ENCODE measurements around the gene FBXL7. TPM values are rescaled to one million over a fixed set of nuclear protein-coding genes. Genes with fewer than 3 reads are reported as not detected.

The FBXL7 gene
- polyA plus RNA-seq, 4 donors: 0.22 to 4.2 (median 2.7) TPM

GRCh38 chr5:15555176-15555575 is 55.2 kb downstream of the FBXL7 start:
- no peak for FAIRE-seq
- Histone ChIP-seq H3K4me3 (ENCODE audit: low read depth in 1 of 3, low read length in 3 of 3) (no peak overlapping the region), H3K27me3 (ENCODE audit: control insufficient read depth in 3 of 3, insufficient read depth in 3 of 3, low read length in 3 of 3) (no peaks in the 10 kb centered on the region), H3K9me3 (ENCODE audit: control insufficient read depth in 2 of 2, insufficient read depth in 1 of 2, low read depth in 1 of 2, low read length in 1 of 2) (no peaks in the 10 kb centered on the region), H3K27ac (ENCODE audit: low read depth in 1 of 3, low read length in 2 of 3) (no peak overlapping the region), H3K4me1 (ENCODE audit: control insufficient read depth in 3 of 3, insufficient read depth in 2 of 3, low read depth in 1 of 3, low read length in 2 of 3) (no peaks in the 10 kb centered on the region), H3K36me3 (ENCODE audit: control insufficient read depth in 3 of 3, insufficient read depth in 2 of 3, low read depth in 1 of 3, low read length in 3 of 3) (no peaks in the 10 kb centered on the region)
- 84 to 91% (median 86%) methylated on average over 5 of the region's 5 CpGs for WGBS, 3 donors
- DNase-seq: no peak

- Histone ChIP-seq H3K27me3 (ENCODE audit: control insufficient read depth in 3 of 3, insufficient read depth in 3 of 3, low read length in 3 of 3) (no peaks in the 10 kb centered on the region), H3K36me3 (ENCODE audit: control insufficient read depth in 3 of 3, insufficient read depth in 2 of 3, low read depth in 1 of 3, low read length in 3 of 3) (no peaks in the 10 kb centered on the region), H3K27ac (ENCODE audit: low read depth in 1 of 3, low read length in 2 of 3) (no peak overlapping the region), H3K9me3 (ENCODE audit: control insufficient read depth in 2 of 2, insufficient read depth in 1 of 2, low read depth in 1 of 2, low read length in 1 of 2) (no peaks in the 10 kb centered on the region), H3K4me1 (ENCODE audit: control insufficient read depth in 3 of 3, insufficient read depth in 2 of 3, low read depth in 1 of 3, low read length in 2 of 3) (no peaks in the 10 kb centered on the region), H3K4me3 (ENCODE audit: low read depth in 1 of 3, low read length in 3 of 3) (no peak overlapping the region)
- WGBS, 3 donors: 70 to 76% (median 72%) methylated on average over 2 of the region's 2 CpGs
- FAIRE-seq: no peak
- DNase-seq: no peak
These were observed 58.3 kb downstream of the FBXL7 start for GRCh38 chr5:15558240-15558639.

- Histone ChIP-seq H3K9me3 (ENCODE audit: control insufficient read depth in 2 of 2, insufficient read depth in 1 of 2, low read depth in 1 of 2, low read length in 1 of 2) (no peaks in the 10 kb centered on the region), H3K4me3 (ENCODE audit: low read depth in 1 of 3, low read length in 3 of 3) (no peak overlapping the region), H3K36me3 (ENCODE audit: control insufficient read depth in 3 of 3, insufficient read depth in 2 of 3, low read depth in 1 of 3, low read length in 3 of 3) (no peaks in the 10 kb centered on the region), H3K4me1 (ENCODE audit: control insufficient read depth in 3 of 3, insufficient read depth in 2 of 3, low read depth in 1 of 3, low read length in 2 of 3) (no peaks in the 10 kb centered on the region), H3K27me3 (ENCODE audit: control insufficient read depth in 3 of 3, insufficient read depth in 3 of 3, low read length in 3 of 3) (no peaks in the 10 kb centered on the region), H3K27ac (ENCODE audit: low read depth in 1 of 3, low read length in 2 of 3) (no peak overlapping the region)
- FAIRE-seq: no peak
- WGBS, 3 donors: 72 to 86% (median 81%) methylated on average over 4 of the region's 4 CpGs
- DNase-seq: no peak
These were observed 58.7 kb downstream of the FBXL7 start for GRCh38 chr5:15558681-15559080.

GRCh38 chr5:15560421-15560820 is 60.4 kb downstream of the FBXL7 start:
- DNase-seq: no peak
- 68 to 75% (median 73%) methylated on average over 3 of the region's 3 CpGs for WGBS, 3 donors

GRCh38 chr5:15564523-15564922 is 64.5 kb downstream of the FBXL7 start:
- Histone ChIP-seq H3K36me3 (ENCODE audit: control insufficient read depth in 3 of 3, insufficient read depth in 2 of 3, low read depth in 1 of 3, low read length in 3 of 3) (no peaks in the 10 kb centered on the region), H3K4me3 (ENCODE audit: low read depth in 1 of 3, low read length in 3 of 3) (no peak overlapping the region), H3K9me3 (ENCODE audit: control insufficient read depth in 2 of 2, insufficient read depth in 1 of 2, low read depth in 1 of 2, low read length in 1 of 2) (no peaks in the 10 kb centered on the region), H3K27me3 (ENCODE audit: control insufficient read depth in 3 of 3, insufficient read depth in 3 of 3, low read length in 3 of 3) (no peaks in the 10 kb centered on the region), H3K4me1 (ENCODE audit: control insufficient read depth in 3 of 3, insufficient read depth in 2 of 3, low read depth in 1 of 3, low read length in 2 of 3) (no peaks in the 10 kb centered on the region), H3K27ac (ENCODE audit: low read depth in 1 of 3, low read length in 2 of 3) (no peak overlapping the region)
- FAIRE-seq: no peak
- WGBS, 3 donors: 82 to 86% (median 85%) methylated on average over 4 of the region's 4 CpGs
- DNase-seq: no peak

More at GRCh38 chr5:15560421-15560820, 60.4 kb downstream of the FBXL7 start:
- H3K4me3 ChIP-seq (ENCODE audit: low read depth in 1 of 3, low read length in 3 of 3): no peak overlapping the region
- H3K27ac ChIP-seq (ENCODE audit: low read depth in 1 of 3, low read length in 2 of 3): no peak overlapping the region
- H3K36me3 ChIP-seq (ENCODE audit: control insufficient read depth in 3 of 3, insufficient read depth in 2 of 3, low read depth in 1 of 3, low read length in 3 of 3): no peaks in the 10 kb centered on the region
- no peaks in the 10 kb centered on the region for H3K27me3 ChIP-seq (ENCODE audit: control insufficient read depth in 3 of 3, insufficient read depth in 3 of 3, low read length in 3 of 3)
- no peak for FAIRE-seq
- no peaks in the 10 kb centered on the region for H3K9me3 ChIP-seq (ENCODE audit: control insufficient read depth in 2 of 2, insufficient read depth in 1 of 2, low read depth in 1 of 2, low read length in 1 of 2)
- no peaks in the 10 kb centered on the region for H3K4me1 ChIP-seq (ENCODE audit: control insufficient read depth in 3 of 3, insufficient read depth in 2 of 3, low read depth in 1 of 3, low read length in 2 of 3)

GRCh38 chr5:15564957-15565356 is 65.0 kb downstream of the FBXL7 start:
- Histone ChIP-seq H3K4me3 (ENCODE audit: low read depth in 1 of 3, low read length in 3 of 3) (no peak overlapping the region), H3K4me1 (ENCODE audit: control insufficient read depth in 3 of 3, insufficient read depth in 2 of 3, low read depth in 1 of 3, low read length in 2 of 3) (no peaks in the 10 kb centered on the region), H3K27ac (ENCODE audit: low read depth in 1 of 3, low read length in 2 of 3) (no peak overlapping the region), H3K9me3 (ENCODE audit: control insufficient read depth in 2 of 2, insufficient read depth in 1 of 2, low read depth in 1 of 2, low read length in 1 of 2) (no peaks in the 10 kb centered on the region), H3K27me3 (ENCODE audit: control insufficient read depth in 3 of 3, insufficient read depth in 3 of 3, low read length in 3 of 3) (no peaks in the 10 kb centered on the region), H3K36me3 (ENCODE audit: control insufficient read depth in 3 of 3, insufficient read depth in 2 of 3, low read depth in 1 of 3, low read length in 3 of 3) (no peaks in the 10 kb centered on the region)
- WGBS, 3 donors: 91 to 94% (median 93%) methylated on average over 1 of the region's 1 CpG
- DNase-seq: no peak
- FAIRE-seq: no peak

GRCh38 chr5:15566306-15566705 is 66.3 kb downstream of the FBXL7 start:
- WGBS, 3 donors: 87 to 89% (median 88%) methylated on average over 4 of the region's 4 CpGs
- Histone ChIP-seq H3K27ac (ENCODE audit: low read depth in 1 of 3, low read length in 2 of 3) (no peak overlapping the region), H3K4me1 (ENCODE audit: control insufficient read depth in 3 of 3, insufficient read depth in 2 of 3, low read depth in 1 of 3, low read length in 2 of 3) (no peaks in the 10 kb centered on the region), H3K9me3 (ENCODE audit: control insufficient read depth in 2 of 2, insufficient read depth in 1 of 2, low read depth in 1 of 2, low read length in 1 of 2) (no peaks in the 10 kb centered on the region), H3K4me3 (ENCODE audit: low read depth in 1 of 3, low read length in 3 of 3) (no peak overlapping the region), H3K27me3 (ENCODE audit: control insufficient read depth in 3 of 3, insufficient read depth in 3 of 3, low read length in 3 of 3) (no peaks in the 10 kb centered on the region), H3K36me3 (ENCODE audit: control insufficient read depth in 3 of 3, insufficient read depth in 2 of 3, low read depth in 1 of 3, low read length in 3 of 3) (no peaks in the 10 kb centered on the region)
- FAIRE-seq (no peak), DNase-seq (no peak)

GRCh38 chr5:15566789-15567188 is 66.8 kb downstream of the FBXL7 start:
- H3K27me3 ChIP-seq (ENCODE audit: control insufficient read depth in 3 of 3, insufficient read depth in 3 of 3, low read length in 3 of 3): no peaks in the 10 kb centered on the region
- H3K27ac ChIP-seq (ENCODE audit: low read depth in 1 of 3, low read length in 2 of 3): no peak overlapping the region
- FAIRE-seq (no peak), DNase-seq (no peak)
- H3K4me3 ChIP-seq (ENCODE audit: low read depth in 1 of 3, low read length in 3 of 3): no peak overlapping the region
- no peaks in the 10 kb centered on the region for H3K4me1 ChIP-seq (ENCODE audit: control insufficient read depth in 3 of 3, insufficient read depth in 2 of 3, low read depth in 1 of 3, low read length in 2 of 3)
- H3K36me3 ChIP-seq (ENCODE audit: control insufficient read depth in 3 of 3, insufficient read depth in 2 of 3, low read depth in 1 of 3, low read length in 3 of 3): no peaks in the 10 kb centered on the region
- H3K9me3 ChIP-seq (ENCODE audit: control insufficient read depth in 2 of 2, insufficient read depth in 1 of 2, low read depth in 1 of 2, low read length in 1 of 2): no peaks in the 10 kb centered on the region

GRCh38 chr5:15570491-15570890 is 70.5 kb downstream of the FBXL7 start:
- H3K4me3 ChIP-seq (ENCODE audit: low read depth in 1 of 3, low read length in 3 of 3): no peak overlapping the region
- H3K4me1 ChIP-seq (ENCODE audit: control insufficient read depth in 3 of 3, insufficient read depth in 2 of 3, low read depth in 1 of 3, low read length in 2 of 3): no peaks in the 10 kb centered on the region
- DNase-seq (no peak), FAIRE-seq (no peak)
- WGBS, 3 donors: 71 to 77% (median 77%) methylated on average over 5 of the region's 5 CpGs
- H3K27me3 ChIP-seq (ENCODE audit: control insufficient read depth in 3 of 3, insufficient read depth in 3 of 3, low read length in 3 of 3): no peaks in the 10 kb centered on the region
- H3K9me3 ChIP-seq (ENCODE audit: control insufficient read depth in 2 of 2, insufficient read depth in 1 of 2, low read depth in 1 of 2, low read length in 1 of 2): no peaks in the 10 kb centered on the region
- H3K36me3 ChIP-seq (ENCODE audit: control insufficient read depth in 3 of 3, insufficient read depth in 2 of 3, low read depth in 1 of 3, low read length in 3 of 3): no peaks in the 10 kb centered on the region
- H3K27ac ChIP-seq (ENCODE audit: low read depth in 1 of 3, low read length in 2 of 3): no peak overlapping the region
